ENCODE results near the gene OR7C2. TPM values are rescaled to one million over a fixed set of nuclear protein-coding genes. Genes with fewer than 3 reads are reported as not detected.

OR7C2 gene
- total RNA-seq, 1 experiment from 2014 or later = not detected

DNA sequence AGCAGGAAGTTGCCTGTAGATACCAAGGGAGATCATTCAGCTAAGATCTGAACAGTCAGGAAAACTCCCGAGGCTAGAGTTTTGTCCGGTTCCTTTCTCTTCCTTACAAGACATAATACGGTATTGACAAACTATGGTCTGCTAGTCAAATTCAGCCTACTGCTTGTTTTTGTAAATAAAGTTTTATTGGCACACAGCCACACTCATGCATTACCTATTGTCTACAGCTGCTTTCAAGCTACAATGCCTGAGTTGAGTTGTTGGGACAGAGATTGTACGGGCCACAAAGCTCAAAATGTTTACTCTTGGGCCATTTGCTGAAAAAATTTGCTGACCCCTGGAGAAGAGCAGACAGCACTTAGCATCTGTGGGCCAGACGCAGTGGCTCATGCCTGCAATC is 35.8 kb downstream of the OR7C2 start:
- Mint-ChIP-seq H3K36me3 (peaks cover 3% of the 10 kb centered on the region), H3K4me3 (no peak overlapping the region), H3K27ac (no peak overlapping the region), H3K9me3 (no peaks in the 10 kb centered on the region), H3K27me3 (ENCODE audit: low read depth) (peaks cover 31% of the 10 kb centered on the region), H3K4me1 (peaks cover 15% of the 10 kb centered on the region)
- no peak for DNase-seq (ENCODE audit: low spot score)
- ChIA-PET POLR2A (interaction anchor here (0.6 kb wide), 1 partner anchor 8 kb away, joined by 4 read pairs; no protein-coding TSS in a partner anchor), CTCF (interaction anchor here (0.9 kb wide), 1 partner anchor 48 kb away, joined by 5 read pairs; no protein-coding TSS in a partner anchor)
- TF ChIP-seq ZNF232 (CRISPR knock-in tag; IDR thresholded peaks at IDR 0.05) (no peak), TEAD4 (CRISPR knock-in tag; IDR thresholded peaks at IDR 0.05) (no peak), RORB (CRISPR knock-in tag; IDR thresholded peaks at IDR 0.05) (no peak), NFATC4 (CRISPR knock-in tag; IDR thresholded peaks at IDR 0.05) (no peak)
- TF ChIP-seq, protein P1, sequence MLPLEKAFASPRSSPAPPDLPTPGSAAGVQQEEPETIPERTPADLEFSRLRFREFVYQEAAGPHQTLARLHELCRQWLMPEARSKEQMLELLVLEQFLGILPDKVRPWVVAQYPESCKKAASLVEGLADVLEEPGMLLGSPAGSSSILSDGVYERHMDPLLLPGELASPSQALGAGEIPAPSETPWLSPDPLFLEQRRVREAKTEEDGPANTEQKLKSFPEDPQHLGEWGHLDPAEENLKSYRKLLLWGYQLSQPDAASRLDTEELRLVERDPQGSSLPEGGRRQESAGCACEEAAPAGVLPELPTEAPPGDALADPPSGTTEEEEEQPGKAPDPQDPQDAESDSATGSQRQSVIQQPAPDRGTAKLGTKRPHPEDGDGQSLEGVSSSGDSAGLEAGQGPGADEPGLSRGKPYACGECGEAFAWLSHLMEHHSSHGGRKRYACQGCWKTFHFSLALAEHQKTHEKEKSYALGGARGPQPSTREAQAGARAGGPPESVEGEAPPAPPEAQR (CRISPR knock-in tag; IDR thresholded peaks at IDR 0.05) = no peak
- TF ChIP-seq, protein P2, sequence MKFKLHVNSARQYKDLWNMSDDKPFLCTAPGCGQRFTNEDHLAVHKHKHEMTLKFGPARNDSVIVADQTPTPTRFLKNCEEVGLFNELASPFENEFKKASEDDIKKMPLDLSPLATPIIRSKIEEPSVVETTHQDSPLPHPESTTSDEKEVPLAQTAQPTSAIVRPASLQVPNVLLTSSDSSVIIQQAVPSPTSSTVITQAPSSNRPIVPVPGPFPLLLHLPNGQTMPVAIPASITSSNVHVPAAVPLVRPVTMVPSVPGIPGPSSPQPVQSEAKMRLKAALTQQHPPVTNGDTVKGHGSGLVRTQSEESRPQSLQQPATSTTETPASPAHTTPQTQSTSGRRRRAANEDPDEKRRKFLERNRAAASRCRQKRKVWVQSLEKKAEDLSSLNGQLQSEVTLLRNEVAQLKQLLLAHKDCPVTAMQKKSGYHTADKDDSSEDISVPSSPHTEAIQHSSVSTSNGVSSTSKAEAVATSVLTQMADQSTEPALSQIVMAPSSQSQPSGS (CRISPR knock-in tag; IDR thresholded peaks at IDR 0.05; ENCODE audit: borderline replicate concordance, low read depth) = no peak
- TF ChIP-seq, protein P3, sequence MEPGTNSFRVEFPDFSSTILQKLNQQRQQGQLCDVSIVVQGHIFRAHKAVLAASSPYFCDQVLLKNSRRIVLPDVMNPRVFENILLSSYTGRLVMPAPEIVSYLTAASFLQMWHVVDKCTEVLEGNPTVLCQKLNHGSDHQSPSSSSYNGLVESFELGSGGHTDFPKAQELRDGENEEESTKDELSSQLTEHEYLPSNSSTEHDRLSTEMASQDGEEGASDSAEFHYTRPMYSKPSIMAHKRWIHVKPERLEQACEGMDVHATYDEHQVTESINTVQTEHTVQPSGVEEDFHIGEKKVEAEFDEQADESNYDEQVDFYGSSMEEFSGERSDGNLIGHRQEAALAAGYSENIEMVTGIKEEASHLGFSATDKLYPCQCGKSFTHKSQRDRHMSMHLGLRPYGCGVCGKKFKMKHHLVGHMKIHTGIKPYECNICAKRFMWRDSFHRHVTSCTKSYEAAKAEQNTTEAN (CRISPR knock-in tag; IDR thresholded peaks at IDR 0.05) = no peak
- TF ChIP-seq, protein P4, sequence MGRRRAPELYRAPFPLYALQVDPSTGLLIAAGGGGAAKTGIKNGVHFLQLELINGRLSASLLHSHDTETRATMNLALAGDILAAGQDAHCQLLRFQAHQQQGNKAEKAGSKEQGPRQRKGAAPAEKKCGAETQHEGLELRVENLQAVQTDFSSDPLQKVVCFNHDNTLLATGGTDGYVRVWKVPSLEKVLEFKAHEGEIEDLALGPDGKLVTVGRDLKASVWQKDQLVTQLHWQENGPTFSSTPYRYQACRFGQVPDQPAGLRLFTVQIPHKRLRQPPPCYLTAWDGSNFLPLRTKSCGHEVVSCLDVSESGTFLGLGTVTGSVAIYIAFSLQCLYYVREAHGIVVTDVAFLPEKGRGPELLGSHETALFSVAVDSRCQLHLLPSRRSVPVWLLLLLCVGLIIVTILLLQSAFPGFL (CRISPR knock-in tag; IDR thresholded peaks at IDR 0.05; ENCODE audit: borderline replicate concordance) = no peak
- no peak for ATAC-seq

DNA sequence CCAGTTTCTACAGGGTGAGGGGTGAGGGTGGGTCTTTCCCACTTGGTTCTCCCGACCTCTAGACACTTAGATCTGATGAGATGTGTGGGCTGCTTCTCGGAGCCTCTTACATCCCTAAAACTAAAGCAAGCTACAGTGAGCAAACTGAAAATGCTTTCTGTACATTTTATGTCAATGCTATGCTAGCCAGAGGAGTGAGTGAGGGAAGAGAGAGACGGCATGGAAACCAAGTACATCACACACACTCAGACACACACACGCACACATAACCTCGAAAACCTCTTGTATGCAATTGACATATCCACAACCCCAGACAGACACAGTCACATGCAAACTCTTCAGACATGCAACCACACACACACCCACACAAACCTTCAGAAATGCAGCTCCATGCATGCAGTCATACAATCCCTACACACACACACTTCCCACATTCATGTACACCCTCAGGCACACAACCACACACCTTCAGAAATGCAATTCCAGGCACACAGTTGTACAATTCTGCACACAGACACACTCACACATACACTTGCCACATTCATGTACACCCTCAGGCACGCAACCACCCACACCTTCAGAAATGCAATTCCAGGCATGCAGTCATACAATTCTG is 37.0 kb downstream of the OR7C2 start:
- Mint-ChIP-seq H3K27me3 (ENCODE audit: low read depth) (peaks cover 31% of the 10 kb centered on the region), H3K4me3 (peak overlapping the region; percentile 84), H3K9me3 (no peaks in the 10 kb centered on the region), H3K4me1 (peaks cover 15% of the 10 kb centered on the region), H3K36me3 (no peaks in the 10 kb centered on the region), H3K27ac (no peak overlapping the region)
- no peak for ATAC-seq
- DNase-seq (ENCODE audit: low spot score) = no peak
- no peak for TF ChIP-seq FOXP1 (CRISPR knock-in tag; IDR thresholded peaks at IDR 0.05; ENCODE audit: borderline replicate concordance)
- TF ChIP-seq, protein P5, sequence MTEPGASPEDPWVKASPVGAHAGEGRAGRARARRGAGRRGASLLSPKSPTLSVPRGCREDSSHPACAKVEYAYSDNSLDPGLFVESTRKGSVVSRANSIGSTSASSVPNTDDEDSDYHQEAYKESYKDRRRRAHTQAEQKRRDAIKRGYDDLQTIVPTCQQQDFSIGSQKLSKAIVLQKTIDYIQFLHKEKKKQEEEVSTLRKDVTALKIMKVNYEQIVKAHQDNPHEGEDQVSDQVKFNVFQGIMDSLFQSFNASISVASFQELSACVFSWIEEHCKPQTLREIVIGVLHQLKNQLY (CRISPR knock-in tag; IDR thresholded peaks at IDR 0.05) = no peak
- TF ChIP-seq, protein P6, sequence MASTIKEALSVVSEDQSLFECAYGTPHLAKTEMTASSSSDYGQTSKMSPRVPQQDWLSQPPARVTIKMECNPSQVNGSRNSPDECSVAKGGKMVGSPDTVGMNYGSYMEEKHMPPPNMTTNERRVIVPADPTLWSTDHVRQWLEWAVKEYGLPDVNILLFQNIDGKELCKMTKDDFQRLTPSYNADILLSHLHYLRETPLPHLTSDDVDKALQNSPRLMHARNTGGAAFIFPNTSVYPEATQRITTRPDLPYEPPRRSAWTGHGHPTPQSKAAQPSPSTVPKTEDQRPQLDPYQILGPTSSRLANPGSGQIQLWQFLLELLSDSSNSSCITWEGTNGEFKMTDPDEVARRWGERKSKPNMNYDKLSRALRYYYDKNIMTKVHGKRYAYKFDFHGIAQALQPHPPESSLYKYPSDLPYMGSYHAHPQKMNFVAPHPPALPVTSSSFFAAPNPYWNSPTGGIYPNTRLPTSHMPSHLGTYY (CRISPR knock-in tag; IDR thresholded peaks at IDR 0.05) = no peak
- TF ChIP-seq, protein P7, sequence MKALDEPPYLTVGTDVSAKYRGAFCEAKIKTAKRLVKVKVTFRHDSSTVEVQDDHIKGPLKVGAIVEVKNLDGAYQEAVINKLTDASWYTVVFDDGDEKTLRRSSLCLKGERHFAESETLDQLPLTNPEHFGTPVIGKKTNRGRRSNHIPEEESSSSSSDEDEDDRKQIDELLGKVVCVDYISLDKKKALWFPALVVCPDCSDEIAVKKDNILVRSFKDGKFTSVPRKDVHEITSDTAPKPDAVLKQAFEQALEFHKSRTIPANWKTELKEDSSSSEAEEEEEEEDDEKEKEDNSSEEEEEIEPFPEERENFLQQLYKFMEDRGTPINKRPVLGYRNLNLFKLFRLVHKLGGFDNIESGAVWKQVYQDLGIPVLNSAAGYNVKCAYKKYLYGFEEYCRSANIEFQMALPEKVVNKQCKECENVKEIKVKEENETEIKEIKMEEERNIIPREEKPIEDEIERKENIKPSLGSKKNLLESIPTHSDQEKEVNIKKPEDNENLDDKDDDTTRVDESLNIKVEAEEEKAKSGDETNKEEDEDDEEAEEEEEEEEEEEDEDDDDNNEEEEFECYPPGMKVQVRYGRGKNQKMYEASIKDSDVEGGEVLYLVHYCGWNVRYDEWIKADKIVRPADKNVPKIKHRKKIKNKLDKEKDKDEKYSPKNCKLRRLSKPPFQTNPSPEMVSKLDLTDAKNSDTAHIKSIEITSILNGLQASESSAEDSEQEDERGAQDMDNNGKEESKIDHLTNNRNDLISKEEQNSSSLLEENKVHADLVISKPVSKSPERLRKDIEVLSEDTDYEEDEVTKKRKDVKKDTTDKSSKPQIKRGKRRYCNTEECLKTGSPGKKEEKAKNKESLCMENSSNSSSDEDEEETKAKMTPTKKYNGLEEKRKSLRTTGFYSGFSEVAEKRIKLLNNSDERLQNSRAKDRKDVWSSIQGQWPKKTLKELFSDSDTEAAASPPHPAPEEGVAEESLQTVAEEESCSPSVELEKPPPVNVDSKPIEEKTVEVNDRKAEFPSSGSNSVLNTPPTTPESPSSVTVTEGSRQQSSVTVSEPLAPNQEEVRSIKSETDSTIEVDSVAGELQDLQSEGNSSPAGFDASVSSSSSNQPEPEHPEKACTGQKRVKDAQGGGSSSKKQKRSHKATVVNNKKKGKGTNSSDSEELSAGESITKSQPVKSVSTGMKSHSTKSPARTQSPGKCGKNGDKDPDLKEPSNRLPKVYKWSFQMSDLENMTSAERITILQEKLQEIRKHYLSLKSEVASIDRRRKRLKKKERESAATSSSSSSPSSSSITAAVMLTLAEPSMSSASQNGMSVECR (CRISPR knock-in tag; IDR thresholded peaks at IDR 0.05; ENCODE audit: borderline replicate concordance) = no peak
- no peak for TF ChIP-seq MXD4 (CRISPR knock-in tag; IDR thresholded peaks at IDR 0.05; ENCODE audit: borderline replicate concordance)
- ChIA-PET POLR2A (no interaction called here), CTCF (no interaction called here)
